PC-9 (cell line): ENCODE measurements around the gene FAM185A. TPM values are rescaled to one million over a fixed set of nuclear protein-coding genes. Genes with fewer than 3 reads are reported as not detected.
"Not testable (repeated sequence)": the region's sequence is repeated elsewhere in the genome, so short reads cannot be mapped to it uniquely, and the experiment has no call there.

Experiments
- BruUV-seq: library from RNA; stranded (reverse); fragments of 400-500 nt; replicated peaks from 2 replicates; lab custom pipeline; 2021; lab: Mats Ljungman, UMichigan
- CTCF ChIA-PET: fragments of 300-600 bp; sonication (Branson Sonifier 250); formaldehyde crosslinking; loops from one replicate; lab custom pipeline; 2022; ENCODE audit warnings: antibody characterized with exemption; lab: Charles Lee
- POLR2A ChIA-PET: fragments of 300-600 bp; sonication (Branson Sonifier 250); formaldehyde crosslinking; loops from one replicate; lab custom pipeline; 2022; ENCODE audit warnings: antibody characterized with exemption; ENCODE audit not compliant: unreplicated experiment; lab: Charles Lee
- DNase-seq, 2 experiments: peaks; one replicate each; pipeline versions ENCODE4 v3.0.0 to v3.0.0-alpha.2; 2015 to 2022; ENCODE audit warnings: mixed read lengths in 1 of 2
- H2AFZ ChIP-seq: fragments of 200-600 bp; sonication (generic); 2 replicates; pipeline ENCODE4 v1.8.1; 2017; ENCODE audit warnings: antibody characterized with exemption
- H3F3A ChIP-seq: fragments of 200-600 bp; sonication (generic); 2 replicates; pipeline ENCODE4 v1.8.1; 2017; ENCODE audit warnings: antibody characterized with exemption, mild to moderate bottlenecking, low read depth; ENCODE audit not compliant: insufficient read depth
- H3K27ac ChIP-seq: fragments of 200-600 bp; sonication (generic); 2 replicates; pipeline ENCODE4 v1.6.1; 2016; ENCODE audit warnings: mixed run types
- H3K27me3 ChIP-seq: fragments of 200-600 bp; sonication (generic); 2 replicates; pipeline ENCODE4 v1.6.1; 2016; ENCODE audit warnings: low read depth, mixed run types; ENCODE audit not compliant: insufficient read depth
- H3K36me3 ChIP-seq: fragments of 200-600 bp; sonication (generic); 2 replicates; pipeline ENCODE4 v1.6.1; 2016; ENCODE audit warnings: low read depth, mixed run types
- H3K4me1 ChIP-seq: fragments of 200-600 bp; sonication (generic); replicated peaks from 2 replicates; pipeline ENCODE4 v1.6.1; 2016; ENCODE audit warnings: mixed run types; ENCODE audit not compliant: insufficient read depth
- H3K4me2 ChIP-seq: fragments of 200-600 bp; sonication (generic); 2 replicates; pipeline ENCODE4 v1.6.1; 2017; ENCODE audit warnings: mixed run types
- H3K4me3 ChIP-seq: fragments of 200-600 bp; sonication (generic); 2 replicates; pipeline ENCODE4 v1.6.1; 2016; ENCODE audit warnings: mixed run types
- H3K79me2 ChIP-seq: fragments of 200-600 bp; sonication (generic); 2 replicates; pipeline ENCODE4 v1.6.1; 2017; ENCODE audit warnings: low read depth, mixed run types
- H3K9me2 ChIP-seq: fragments of 200-600 bp; sonication (generic); 2 replicates; pipeline ENCODE4 v1.8.1; 2017; ENCODE audit warnings: mild to moderate bottlenecking; ENCODE audit not compliant: insufficient read depth
- H3K9me3 ChIP-seq: fragments of 200-600 bp; sonication (generic); 2 replicates; pipeline ENCODE4 v1.8.1; 2016; ENCODE audit warnings: low read depth; ENCODE audit not compliant: insufficient read depth
- H4K20me1 ChIP-seq: fragments of 200-600 bp; sonication (generic); 2 replicates; pipeline ENCODE4 v1.8.1; 2017; ENCODE audit not compliant: insufficient read depth
- CTCF ChIP-seq: fragments of 200-600 bp; sonication (generic); conservative IDR thresholded peaks from 2 replicates; pipeline ENCODE4 v1.6.1; 2017; ENCODE audit warnings: mixed run types, antibody characterized with exemption, mild to moderate bottlenecking, moderate library complexity
- intact Hi-C: fragments of 100-400 bp; cut with micrococcal nuclease; formaldehyde crosslinking; loops from one replicate; pipeline ENCODE4 v1.10.0; 2022; ENCODE audit not compliant: unreplicated experiment
- total RNA-seq: library from RNA; stranded (reverse); gene quantifications from 2 replicates; pipeline ENCODE4 v1.2.3, GENCODE V29; 2021

FAM185A gene
- total RNA-seq, 1 experiment from 2014 or later: 9.2 TPM

GRCh38 chr7:102745494-102746288 is 3.1 kb upstream of the FAM185A start:
- BruUV-seq, POLR2A ChIA-PET, H3K4me3 ChIP-seq, H2AFZ ChIP-seq, DNase-seq, H4K20me1 ChIP-seq, H3K9me2 ChIP-seq, H3K27me3 ChIP-seq, H3K27ac ChIP-seq, H3K36me3 ChIP-seq, H3K4me2 ChIP-seq, H3K9me3 ChIP-seq, H3F3A ChIP-seq, CTCF ChIA-PET: not testable (repeated sequence)
- H3K79me2 ChIP-seq: peaks cover 12% of the 10 kb centered on the region
- H3K4me1 ChIP-seq: peaks cover 11% of the 10 kb centered on the region
- intact Hi-C loops: loop anchor here (10.0 kb wide), 1 partner anchor 329 kb away; the partner anchor contains the start of genes ARMC10 and FBXL13
- TF ChIP-seq CTCF: peak; percentile 56

GRCh38 chr7:102749445-102749786 is 617 bp downstream of the FAM185A start:
- H3K36me3 ChIP-seq, DNase-seq, H3K27me3 ChIP-seq, H3K9me2 ChIP-seq, BruUV-seq, H3F3A ChIP-seq, H4K20me1 ChIP-seq, H3K9me3 ChIP-seq, H2AFZ ChIP-seq, H3K27ac ChIP-seq, CTCF ChIA-PET: not testable (repeated sequence)
- H3K4me2 ChIP-seq: peak overlapping the region; percentile 68
- peaks cover 16% of the 10 kb centered on the region for H3K79me2 ChIP-seq
- intact Hi-C loops: loop anchor here (10.0 kb wide), 1 partner anchor 325 kb away; the partner anchor contains the start of genes ARMC10 and FBXL13
- POLR2A ChIA-PET: interaction anchor here (0.7 kb wide), 1 partner anchor 324 kb away, joined by 3 read pairs; no protein-coding TSS in a partner anchor
- H3K4me3 ChIP-seq: peak overlapping the region; percentile 84
- H3K4me1 ChIP-seq: peaks cover 13% of the 10 kb centered on the region

- H3F3A ChIP-seq, H3K4me3 ChIP-seq, BruUV-seq, H4K20me1 ChIP-seq, intact Hi-C loops, H3K9me3 ChIP-seq, H3K9me2 ChIP-seq, DNase-seq, H3K27ac ChIP-seq, POLR2A ChIA-PET, H3K36me3 ChIP-seq, H3K27me3 ChIP-seq, H3K79me2 ChIP-seq, H3K4me2 ChIP-seq, H3K4me1 ChIP-seq, H2AFZ ChIP-seq: not testable (repeated sequence)
- peak; percentile 53 for TF ChIP-seq CTCF
- CTCF ChIA-PET: interaction anchor here (0.6 to 1.6 kb wide), 9 partner anchors 21 to 810 kb away, joined by 3 to 25 read pairs (median 5); partner anchors contain the start of genes ARMC10 and FBXL13
Observed at GRCh38 chr7:102758227-102758626, 9.4 kb downstream of the FAM185A start.

- H3K79me2 ChIP-seq, H3K4me1 ChIP-seq, H2AFZ ChIP-seq, H3K27ac ChIP-seq, BruUV-seq, DNase-seq, H3K4me2 ChIP-seq, H3K9me2 ChIP-seq, H3K27me3 ChIP-seq, POLR2A ChIA-PET, H3F3A ChIP-seq, H3K9me3 ChIP-seq, H4K20me1 ChIP-seq, CTCF ChIA-PET, H3K36me3 ChIP-seq, H3K4me3 ChIP-seq: not testable (repeated sequence)
- intact Hi-C loops: loop anchor here (5.0 kb wide), 1 partner anchor 302 kb away; no protein-coding TSS in a partner anchor
Observed at GRCh38 chr7:102759934-102760333, 11.1 kb downstream of the FAM185A start.

GRCh38 chr7:102761234-102761633 is 12.4 kb downstream of the FAM185A start:
- H3K9me3 ChIP-seq, H3K4me2 ChIP-seq, DNase-seq, H4K20me1 ChIP-seq, H2AFZ ChIP-seq, H3K27ac ChIP-seq, H3K79me2 ChIP-seq, H3K27me3 ChIP-seq, H3F3A ChIP-seq, CTCF ChIA-PET, H3K36me3 ChIP-seq, H3K4me1 ChIP-seq, BruUV-seq, H3K4me3 ChIP-seq, POLR2A ChIA-PET, H3K9me2 ChIP-seq: not testable (repeated sequence)
- intact Hi-C loops: loop anchor here (5.0 kb wide), 1 partner anchor 301 kb away; no protein-coding TSS in a partner anchor
